GM12872 (cell line): Measurements from ENCODE around the gene WTIP.

Experiments used
- CTCF ChIP-seq: IDR thresholded peaks from 3 replicates; pipeline ENCODE4 v1.5.1; 2011; ENCODE audit warnings: low read depth, mild to moderate bottlenecking, low read length, moderate library complexity; ENCODE audit not compliant: insufficient read depth

WTIP gene

GRCh38 chr19:34480971-34481841, at the start of gene WTIP:
WTIP (plus strand) TSS chr19:34481758; CDS start chr19:34481975, 217 bp downstream.
- TF ChIP-seq CTCF = no peak

GRCh38 chr19:34432797-34433196, 48.8 kb upstream of the WTIP start:
- TF ChIP-seq CTCF = no peak

- no peak for TF ChIP-seq CTCF
Measured at GRCh38 chr19:34436716-34437115, 44.8 kb upstream of the WTIP start.

GRCh38 chr19:34448191-34448590, 33.4 kb upstream of the WTIP start:
- no peak for TF ChIP-seq CTCF

- no peak for TF ChIP-seq CTCF
Measured at GRCh38 chr19:34452723-34453122, 28.8 kb upstream of the WTIP start.

GRCh38 chr19:34454091-34454490, 27.5 kb upstream of the WTIP start:
- no peak for TF ChIP-seq CTCF

- TF ChIP-seq CTCF = no peak
Measured at GRCh38 chr19:34454685-34455084, 26.9 kb upstream of the WTIP start.
